Measurements from ENCODE around the gene SLC22A17.

DNA sequence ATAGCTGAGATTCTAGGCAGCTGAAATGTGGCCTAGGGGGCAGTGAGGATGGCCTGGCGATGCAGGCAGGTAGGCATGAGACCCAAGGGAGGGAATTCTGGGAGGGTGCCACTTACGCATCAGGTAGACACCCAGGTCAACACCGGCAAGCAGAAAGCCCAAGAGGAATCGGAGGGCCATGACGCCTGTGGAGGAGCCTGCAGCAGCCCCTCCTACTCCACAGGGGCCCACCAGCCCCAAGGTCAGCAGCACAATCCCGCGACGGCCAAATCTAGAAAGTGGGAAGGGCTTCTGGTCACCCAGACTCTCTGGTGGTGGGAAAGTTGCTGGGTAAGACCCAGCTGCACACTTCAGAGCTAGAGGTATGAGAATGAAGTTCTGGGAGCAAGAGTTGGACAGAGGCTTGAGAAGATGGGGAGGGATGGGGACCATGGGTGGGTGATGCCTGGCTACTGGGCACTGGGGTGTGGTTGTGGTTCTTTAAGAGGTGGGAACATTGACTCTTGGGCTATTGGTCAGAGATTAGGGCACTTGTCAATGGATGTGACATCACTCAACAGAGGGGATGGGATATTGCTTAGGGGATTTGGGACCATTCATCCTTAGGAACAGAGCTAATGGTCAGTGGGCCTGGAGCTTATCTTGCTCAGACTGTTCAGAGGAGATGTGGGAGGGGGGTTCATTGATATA lies 3.4 kb downstream of the SLC22A17 start:
- TF ChIP-seq, protein P1, sequence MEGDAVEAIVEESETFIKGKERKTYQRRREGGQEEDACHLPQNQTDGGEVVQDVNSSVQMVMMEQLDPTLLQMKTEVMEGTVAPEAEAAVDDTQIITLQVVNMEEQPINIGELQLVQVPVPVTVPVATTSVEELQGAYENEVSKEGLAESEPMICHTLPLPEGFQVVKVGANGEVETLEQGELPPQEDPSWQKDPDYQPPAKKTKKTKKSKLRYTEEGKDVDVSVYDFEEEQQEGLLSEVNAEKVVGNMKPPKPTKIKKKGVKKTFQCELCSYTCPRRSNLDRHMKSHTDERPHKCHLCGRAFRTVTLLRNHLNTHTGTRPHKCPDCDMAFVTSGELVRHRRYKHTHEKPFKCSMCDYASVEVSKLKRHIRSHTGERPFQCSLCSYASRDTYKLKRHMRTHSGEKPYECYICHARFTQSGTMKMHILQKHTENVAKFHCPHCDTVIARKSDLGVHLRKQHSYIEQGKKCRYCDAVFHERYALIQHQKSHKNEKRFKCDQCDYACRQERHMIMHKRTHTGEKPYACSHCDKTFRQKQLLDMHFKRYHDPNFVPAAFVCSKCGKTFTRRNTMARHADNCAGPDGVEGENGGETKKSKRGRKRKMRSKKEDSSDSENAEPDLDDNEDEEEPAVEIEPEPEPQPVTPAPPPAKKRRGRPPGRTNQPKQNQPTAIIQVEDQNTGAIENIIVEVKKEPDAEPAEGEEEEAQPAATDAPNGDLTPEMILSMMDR (IDR thresholded peaks at IDR 0.05; ENCODE audit: low read depth, low read length, poor library complexity, severe bottlenecking), result no peak
- no peak for TF ChIP-seq EZH2phosphoT487 (IDR thresholded peaks at IDR 0.05; ENCODE audit: borderline replicate concordance, low read length)
